ENCODE measurements around the gene SPN.
A peak's percentile ranks its signal among the peaks of the same experiment; 100 is the strongest.

SPN gene

DNA sequence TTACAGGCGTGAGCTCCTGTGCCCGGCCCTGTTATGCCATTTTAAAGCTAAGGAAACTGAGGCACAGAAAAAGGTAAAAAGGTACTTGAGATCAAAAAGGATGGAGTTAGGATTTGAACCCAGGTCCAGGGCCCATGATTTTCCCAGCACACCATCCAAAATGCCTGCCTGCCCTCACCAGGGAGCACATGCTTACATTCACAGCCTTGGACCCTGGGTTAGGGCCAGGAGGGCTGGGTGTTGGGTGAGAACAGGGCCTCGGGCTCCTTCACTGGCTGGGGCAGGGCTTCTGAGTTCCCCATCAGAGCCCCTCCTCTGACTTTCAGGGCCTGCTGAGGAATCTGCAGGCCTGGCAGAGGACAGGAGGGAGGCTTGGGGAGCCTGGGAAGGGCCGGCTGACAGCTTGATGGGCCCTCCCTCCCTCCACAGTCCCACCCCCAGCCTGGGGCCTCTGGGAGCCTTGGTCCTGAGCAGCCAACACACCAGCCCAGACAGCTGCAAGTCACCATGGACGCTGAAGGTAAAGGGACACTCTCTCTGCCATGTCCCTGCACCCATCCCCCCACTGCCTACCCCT lies 15.7 kb downstream of the SPN start, which contains the start of gene QPRT:
QPRT (plus strand) TSS at position 490 of the 577 bp plus-strand sequence; CDS start at position 508, 18 bp downstream.
- DNase-seq (ENCODE audit: low spot score) = peak; percentile 87
- in situ Hi-C loops (cut with MboI; ENCODE audit: low sequenced_read_pairs, unreplicated experiment) = loop anchor here (25.0 kb wide), 1 partner anchor 334 kb away; the partner anchor contains the start of genes C16orf92 and DOC2A
- TF ChIP-seq, protein P1, sequence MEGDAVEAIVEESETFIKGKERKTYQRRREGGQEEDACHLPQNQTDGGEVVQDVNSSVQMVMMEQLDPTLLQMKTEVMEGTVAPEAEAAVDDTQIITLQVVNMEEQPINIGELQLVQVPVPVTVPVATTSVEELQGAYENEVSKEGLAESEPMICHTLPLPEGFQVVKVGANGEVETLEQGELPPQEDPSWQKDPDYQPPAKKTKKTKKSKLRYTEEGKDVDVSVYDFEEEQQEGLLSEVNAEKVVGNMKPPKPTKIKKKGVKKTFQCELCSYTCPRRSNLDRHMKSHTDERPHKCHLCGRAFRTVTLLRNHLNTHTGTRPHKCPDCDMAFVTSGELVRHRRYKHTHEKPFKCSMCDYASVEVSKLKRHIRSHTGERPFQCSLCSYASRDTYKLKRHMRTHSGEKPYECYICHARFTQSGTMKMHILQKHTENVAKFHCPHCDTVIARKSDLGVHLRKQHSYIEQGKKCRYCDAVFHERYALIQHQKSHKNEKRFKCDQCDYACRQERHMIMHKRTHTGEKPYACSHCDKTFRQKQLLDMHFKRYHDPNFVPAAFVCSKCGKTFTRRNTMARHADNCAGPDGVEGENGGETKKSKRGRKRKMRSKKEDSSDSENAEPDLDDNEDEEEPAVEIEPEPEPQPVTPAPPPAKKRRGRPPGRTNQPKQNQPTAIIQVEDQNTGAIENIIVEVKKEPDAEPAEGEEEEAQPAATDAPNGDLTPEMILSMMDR (IDR thresholded peaks at IDR 0.05; ENCODE audit: borderline replicate concordance, control extremely low read depth, extremely low read depth, insufficient read depth, missing control alignments) = no peak

DNA sequence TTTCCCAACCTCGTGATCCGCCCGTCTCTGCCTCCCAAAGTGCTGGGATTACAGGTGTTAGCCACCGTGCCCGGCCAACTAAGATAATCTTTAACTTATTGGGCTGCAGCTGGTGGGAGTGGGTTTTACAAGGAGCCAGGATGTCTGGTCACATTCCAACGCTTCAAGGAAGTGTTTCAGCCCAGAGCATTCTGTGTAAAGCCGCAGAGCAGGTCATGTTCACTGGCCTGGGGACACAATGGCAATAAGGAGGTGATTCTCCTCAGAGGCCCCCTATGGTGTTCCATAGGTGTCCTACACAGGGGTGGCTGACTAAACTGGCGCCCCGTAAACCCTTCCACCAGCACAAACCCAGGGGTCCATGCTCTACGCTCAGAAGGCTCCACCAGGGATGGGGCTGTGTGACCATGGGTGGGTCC lies 17.1 kb downstream of the SPN start:
- no peak for DNase-seq (ENCODE audit: low spot score)
- in situ Hi-C loops (cut with MboI; ENCODE audit: low sequenced_read_pairs, unreplicated experiment) = loop anchor here (25.0 kb wide), 1 partner anchor 332 kb away; the partner anchor contains the start of genes C16orf92 and DOC2A
- TF ChIP-seq, protein P1 (IDR thresholded peaks at IDR 0.05; ENCODE audit: borderline replicate concordance, control extremely low read depth, extremely low read depth, insufficient read depth, missing control alignments) = no peak

DNA sequence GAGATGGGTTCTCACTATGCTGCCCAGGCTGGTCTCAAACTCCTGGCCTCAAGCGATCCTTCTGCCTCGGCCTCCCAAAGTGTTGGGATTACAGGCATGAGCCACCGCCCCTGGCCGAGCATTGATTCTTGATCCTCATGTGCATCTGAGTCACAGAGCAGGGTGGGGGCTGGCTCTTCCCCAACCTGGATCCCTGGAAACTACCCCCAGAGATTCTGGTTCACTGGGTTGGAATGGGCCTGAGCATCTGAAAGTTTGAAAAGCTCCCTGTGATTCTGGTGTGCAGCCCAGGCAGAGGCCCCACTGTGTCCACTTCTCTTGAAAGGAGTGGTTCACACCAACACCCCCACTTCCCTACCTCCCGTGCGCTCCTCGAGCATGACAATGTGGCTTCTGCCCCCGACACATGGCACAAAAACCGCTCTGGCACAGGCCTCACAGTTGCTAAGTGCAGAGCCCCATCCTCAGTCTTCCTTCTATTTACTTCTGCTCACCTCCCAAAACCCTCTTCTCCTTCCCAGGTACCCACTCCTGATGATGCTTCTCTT lies 20.6 kb downstream of the SPN start:
- TF ChIP-seq, protein P1 (IDR thresholded peaks at IDR 0.05; ENCODE audit: borderline replicate concordance, control extremely low read depth, extremely low read depth, insufficient read depth, missing control alignments) = no peak
- DNase-seq (ENCODE audit: low spot score) = no peak
- in situ Hi-C loops (cut with MboI; ENCODE audit: low sequenced_read_pairs, unreplicated experiment) = loop anchor here (25.0 kb wide), 1 partner anchor 329 kb away; the partner anchor contains the start of genes C16orf92 and DOC2A

DNA sequence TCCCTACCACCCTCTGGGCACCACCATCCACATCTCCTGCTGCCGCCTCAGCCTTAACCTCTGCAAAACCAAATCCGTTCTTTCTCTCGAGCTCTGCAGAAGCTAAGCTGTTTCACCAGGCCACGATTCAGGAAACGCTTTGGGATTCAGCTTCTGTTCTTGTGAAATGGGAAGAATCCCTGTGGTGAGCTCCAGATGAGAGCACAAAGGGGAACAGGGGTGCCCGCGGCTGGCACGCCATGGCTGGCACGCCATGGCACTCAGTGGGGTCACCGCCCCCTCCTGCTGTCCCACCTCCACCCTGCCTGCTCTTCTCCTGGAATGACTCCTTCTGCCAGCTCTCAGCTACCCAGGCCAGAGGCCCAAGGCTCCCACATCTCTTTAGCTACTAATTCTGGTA lies 21.6 kb downstream of the SPN start:
- TF ChIP-seq, protein P1 (IDR thresholded peaks at IDR 0.05; ENCODE audit: borderline replicate concordance, control extremely low read depth, extremely low read depth, insufficient read depth, missing control alignments) = no peak
- DNase-seq (ENCODE audit: low spot score) = no peak
- in situ Hi-C loops (cut with MboI; ENCODE audit: low sequenced_read_pairs, unreplicated experiment) = loop anchor here (25.0 kb wide), 1 partner anchor 328 kb away; the partner anchor contains the start of genes C16orf92 and DOC2A

DNA sequence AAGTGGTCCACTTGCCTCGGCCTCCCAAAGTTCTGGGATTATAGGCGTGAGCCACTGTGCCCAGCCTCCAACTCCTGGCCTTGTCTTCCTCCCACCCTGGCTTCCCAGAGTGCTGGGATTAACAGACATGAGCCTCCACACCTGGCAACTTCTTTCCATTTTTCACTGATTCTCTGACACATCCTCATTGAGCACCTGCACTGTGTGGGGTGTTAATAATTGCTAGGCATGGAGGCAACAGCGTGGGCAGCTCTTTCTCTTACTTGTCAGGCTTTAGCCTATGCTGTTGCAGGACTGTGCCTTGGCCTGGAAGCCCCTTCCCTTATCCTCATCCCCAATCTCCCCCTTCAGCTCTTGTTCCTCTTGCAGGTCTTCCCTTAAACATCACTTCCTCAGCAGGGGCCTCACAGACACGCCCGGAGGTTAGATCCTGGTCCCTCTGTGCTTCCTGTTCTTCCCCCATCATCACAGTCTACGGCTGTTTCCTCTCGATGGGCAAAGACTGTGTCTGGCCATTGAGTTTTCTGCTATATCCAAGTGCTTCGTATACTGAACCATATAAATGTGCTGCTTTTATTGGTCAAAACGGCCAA lies 23.8 kb downstream of the SPN start:
- peak; percentile 28 for DNase-seq (ENCODE audit: low spot score)
- in situ Hi-C loops (cut with MboI; ENCODE audit: low sequenced_read_pairs, unreplicated experiment) = loop anchor here (25.0 kb wide), 1 partner anchor 325 kb away; the partner anchor contains the start of genes C16orf92 and DOC2A

DNA sequence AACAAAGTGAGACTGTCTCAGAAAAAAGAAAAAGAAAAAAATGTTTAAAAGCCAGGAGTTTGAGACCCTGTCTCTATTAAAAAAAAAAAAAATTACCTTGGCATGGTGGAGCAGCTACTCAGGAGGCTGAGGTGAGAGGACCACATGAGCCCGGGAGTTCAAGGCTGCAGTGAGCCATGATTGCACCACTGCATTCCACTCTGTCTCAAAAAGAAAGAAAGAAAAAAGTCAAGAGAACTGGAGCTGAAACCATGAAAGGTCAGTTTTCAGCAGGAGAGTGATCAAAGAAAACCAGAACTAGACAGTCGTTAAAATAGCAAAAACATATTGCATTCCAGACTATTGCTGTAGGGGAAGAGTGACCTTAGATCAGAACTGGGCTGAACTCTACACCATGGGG lies 24.7 kb downstream of the SPN start:
- in situ Hi-C loops (cut with MboI; ENCODE audit: low sequenced_read_pairs, unreplicated experiment) = loop anchor here (25.0 kb wide), 1 partner anchor 325 kb away; the partner anchor contains the start of genes C16orf92 and DOC2A
- DNase-seq (ENCODE audit: low spot score) = no peak
- TF ChIP-seq, protein P1 (IDR thresholded peaks at IDR 0.05; ENCODE audit: borderline replicate concordance, control extremely low read depth, extremely low read depth, insufficient read depth, missing control alignments) = no peak

More for the DNA sequence above, 23.8 kb downstream of the SPN start:
- TF ChIP-seq, protein P1 (IDR thresholded peaks at IDR 0.05; ENCODE audit: borderline replicate concordance, control extremely low read depth, extremely low read depth, insufficient read depth, missing control alignments) = no peak

Data from GM13976 (cell line).